HK-2 (cell line): ENCODE measurements around the gene GABRQ.

Experiments
- DNase-seq: peaks from one replicate; pipeline ENCODE4 v3.0.0-alpha.2; 2018; ENCODE audit not compliant: unreplicated experiment

GABRQ gene

GRCh38 chrX:152637649-152638442 is at the start of gene GABRQ:
GABRQ (plus strand) TSS chrX:152637895; CDS start chrX:152638203, 308 bp downstream.
- no peak for DNase-seq

GRCh38 chrX:152588206-152588605 is 49.5 kb upstream of the GABRQ start:
- no peak for DNase-seq

- no peak for DNase-seq
These were observed 36.7 kb upstream of the GABRQ start for GRCh38 chrX:152600853-152601633.

GRCh38 chrX:152601848-152602616 is 35.7 kb upstream of the GABRQ start:
- peak; percentile 1 for DNase-seq

GRCh38 chrX:152614791-152615190 is 22.9 kb upstream of the GABRQ start:
- no peak for DNase-seq

- DNase-seq, result no peak
These were observed 17.8 kb upstream of the GABRQ start for GRCh38 chrX:152619897-152620296.

GRCh38 chrX:152632445-152633097 is 5.1 kb upstream of the GABRQ start:
- DNase-seq, result peak; percentile 39

GRCh38 chrX:152635941-152636340 is 1.8 kb upstream of the GABRQ start:
- peak; percentile 24 for DNase-seq

GRCh38 chrX:152638443-152638904 is 779 bp downstream of the GABRQ start:
- DNase-seq, result no peak

GRCh38 chrX:152639426-152639825 is 1.7 kb downstream of the GABRQ start:
- DNase-seq, result no peak

- no peak for DNase-seq
These were observed 2.5 kb downstream of the GABRQ start for GRCh38 chrX:152640034-152640818.

- no peak for DNase-seq
These were observed 3.7 kb downstream of the GABRQ start for GRCh38 chrX:152641256-152641875.

- no peak for DNase-seq
These were observed 4.3 kb downstream of the GABRQ start for GRCh38 chrX:152641996-152642395.

GRCh38 chrX:152642931-152643564 is 5.4 kb downstream of the GABRQ start:
- no peak for DNase-seq

- no peak for DNase-seq
These were observed 9.3 kb downstream of the GABRQ start for GRCh38 chrX:152646961-152647360.

- no peak for DNase-seq
These were observed 10.3 kb downstream of the GABRQ start for GRCh38 chrX:152647978-152648377.

GRCh38 chrX:152652060-152652459 is 14.4 kb downstream of the GABRQ start:
- DNase-seq, result no peak

- DNase-seq, result no peak
These were observed 14.8 kb downstream of the GABRQ start for GRCh38 chrX:152652467-152652866.

- no peak for DNase-seq
These were observed 18.4 kb downstream of the GABRQ start for GRCh38 chrX:152656087-152656486.

- no peak for DNase-seq
These were observed 19.2 kb downstream of the GABRQ start for GRCh38 chrX:152656890-152657289.
